Stimulated activated CD4-positive, alpha-beta T cell treated with anti-CD3 and anti-CD28 coated beads, Interleukin-4, amount 100 ng/mL, for 48 hours (primary cell): ENCODE results near the gene MEAF6.
A peak's percentile ranks its signal among the peaks of the same experiment; 100 is the strongest.

Source experiments
- DNase-seq, 2 donors: peaks; one replicate each; pipeline ENCODE4 v3.0.0-alpha.2; 2020; ENCODE audit warnings: low read depth in 2 of 2

The MEAF6 gene

DNA sequence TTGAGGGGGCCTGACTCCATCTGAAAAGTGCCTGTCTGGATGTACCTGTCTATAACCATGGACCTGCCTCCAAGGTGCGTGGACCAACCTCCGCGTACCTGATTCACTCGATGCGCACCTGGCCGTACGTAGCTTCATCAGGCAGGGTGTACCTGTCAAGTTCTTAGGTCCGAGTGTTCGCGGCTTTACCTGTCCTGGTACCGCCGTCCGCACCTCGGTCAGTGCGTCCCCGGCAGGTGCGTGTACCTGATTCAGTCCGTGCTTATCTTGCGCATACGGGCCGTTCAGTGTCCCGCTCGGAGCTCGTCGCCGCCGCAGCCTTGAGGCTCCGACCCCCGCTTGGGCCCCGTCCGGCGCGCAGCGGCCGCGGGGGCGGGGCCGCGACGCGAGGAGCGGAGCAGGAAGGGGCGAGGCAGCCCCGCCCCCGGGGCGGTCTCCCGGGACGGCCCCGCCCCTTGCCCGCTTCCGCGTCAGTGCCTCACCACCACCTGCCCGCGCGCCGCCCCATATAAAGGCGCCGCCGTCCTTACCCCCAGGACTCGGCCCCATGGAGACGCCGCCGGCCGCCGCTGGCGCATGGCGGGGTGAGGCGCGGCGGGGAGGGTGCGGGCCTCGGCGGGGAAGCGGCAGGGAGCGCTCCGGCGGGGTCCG lies 40.4 kb downstream of the MEAF6 start, which contains the start of gene ZC3H12A:
Gene ZC3H12A, plus strand, starts transcription at position 535 of the 651 bp plus-strand sequence. CDS start 917 bp downstream, outside the sequence.
- DNase-seq = peak; percentile 88 to 90

DNA sequence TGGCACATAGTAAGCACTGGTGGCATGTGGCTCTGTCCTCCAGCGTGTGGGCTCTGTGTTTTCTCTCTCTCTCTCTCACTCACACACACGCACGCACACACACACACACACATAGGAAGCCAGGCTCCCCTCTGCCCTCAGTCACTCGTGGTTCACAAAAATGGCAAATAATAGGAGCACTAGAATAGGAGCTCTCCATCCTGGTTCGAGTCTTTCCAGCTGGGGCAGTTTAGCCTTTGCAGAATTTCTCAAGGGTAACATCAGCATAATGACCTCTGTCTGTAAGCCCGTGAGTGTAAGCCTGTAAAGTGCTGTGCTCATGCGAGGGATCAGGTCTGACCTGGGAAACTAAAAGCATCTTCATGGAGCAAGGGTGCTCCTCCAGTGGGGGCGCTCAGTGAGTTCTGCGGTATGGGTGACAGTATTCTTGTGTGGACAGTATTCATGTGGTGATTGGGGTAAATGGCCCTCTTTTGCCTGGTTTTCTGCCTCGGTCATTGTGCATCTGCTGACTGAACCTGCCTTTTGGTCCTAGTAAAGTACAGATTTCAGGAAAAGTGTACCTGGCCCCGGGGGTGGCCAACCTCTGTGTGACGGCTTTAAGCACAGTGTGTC lies 41.0 kb downstream of the MEAF6 start:
- DNase-seq = no peak

DNA sequence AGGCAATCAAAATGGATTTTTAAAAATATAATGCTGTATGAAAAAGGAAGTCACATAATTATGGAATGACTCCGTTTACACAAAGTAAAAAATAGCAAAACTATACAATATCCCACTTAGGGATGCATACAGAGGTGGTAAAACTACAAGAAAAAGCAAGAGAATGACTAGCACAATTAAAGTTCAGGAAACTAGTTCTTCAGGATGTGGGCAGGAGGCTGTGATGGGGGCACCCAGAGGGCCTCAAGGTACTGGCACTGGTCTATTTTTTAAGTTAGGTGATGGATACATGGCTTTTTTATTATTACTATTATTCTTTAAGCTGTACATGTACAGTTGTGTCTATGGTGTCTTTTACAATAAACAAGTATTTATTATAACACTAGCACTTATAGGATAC lies 41.6 kb downstream of the MEAF6 start:
- DNase-seq = no peak

GRCh38 chr1:37472281-37472680 lies 42.3 kb downstream of the MEAF6 start:
- no peak for DNase-seq

- DNase-seq = no peak
Observed at GRCh38 chr1:37471345-37472231, 43.0 kb downstream of the MEAF6 start.

DNA sequence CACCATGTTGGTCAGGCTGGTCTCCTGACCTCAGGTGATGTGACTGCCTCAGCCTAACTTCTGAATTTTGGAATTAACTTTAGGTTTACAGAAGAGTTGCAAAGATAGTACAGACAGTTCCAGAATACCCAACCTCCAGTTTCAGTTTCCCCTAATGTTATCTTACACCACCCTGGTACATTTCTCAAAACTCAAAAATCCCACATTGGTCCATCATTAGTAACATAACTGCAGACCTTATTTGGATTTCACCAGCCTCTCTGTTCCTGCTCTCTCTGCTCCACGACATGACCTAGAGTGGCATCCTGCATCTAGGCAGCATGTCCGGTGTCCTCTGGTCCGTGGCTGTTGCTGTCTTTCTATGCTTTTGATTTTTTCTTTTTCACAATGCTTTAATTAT lies 45.2 kb downstream of the MEAF6 start:
- DNase-seq = no peak

- DNase-seq = no peak
Observed at GRCh38 chr1:37468037-37468436, 46.5 kb downstream of the MEAF6 start.

GRCh38 chr1:37465593-37466517 lies 48.7 kb downstream of the MEAF6 start:
- DNase-seq = no peak

DNA sequence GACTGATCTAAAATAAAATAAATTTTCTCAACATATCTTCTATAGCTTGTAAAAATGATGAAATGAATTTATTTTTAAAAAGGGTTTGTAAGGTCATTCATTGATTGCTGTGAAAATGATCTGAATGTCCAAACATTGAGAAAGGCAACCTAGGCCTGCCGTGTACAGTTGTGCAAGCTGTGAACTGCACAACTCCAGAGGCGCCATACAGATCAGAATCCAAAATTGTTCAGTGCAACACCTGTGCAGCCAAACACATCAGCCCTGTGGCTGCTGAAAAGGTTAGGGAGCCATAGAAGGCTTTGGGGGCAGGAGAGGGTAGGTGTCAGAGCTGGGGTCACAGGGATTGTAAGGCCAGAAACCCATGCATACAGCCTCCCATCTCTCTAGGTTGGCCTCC lies 50.1 kb downstream of the MEAF6 start:
- no peak for DNase-seq

DNA sequence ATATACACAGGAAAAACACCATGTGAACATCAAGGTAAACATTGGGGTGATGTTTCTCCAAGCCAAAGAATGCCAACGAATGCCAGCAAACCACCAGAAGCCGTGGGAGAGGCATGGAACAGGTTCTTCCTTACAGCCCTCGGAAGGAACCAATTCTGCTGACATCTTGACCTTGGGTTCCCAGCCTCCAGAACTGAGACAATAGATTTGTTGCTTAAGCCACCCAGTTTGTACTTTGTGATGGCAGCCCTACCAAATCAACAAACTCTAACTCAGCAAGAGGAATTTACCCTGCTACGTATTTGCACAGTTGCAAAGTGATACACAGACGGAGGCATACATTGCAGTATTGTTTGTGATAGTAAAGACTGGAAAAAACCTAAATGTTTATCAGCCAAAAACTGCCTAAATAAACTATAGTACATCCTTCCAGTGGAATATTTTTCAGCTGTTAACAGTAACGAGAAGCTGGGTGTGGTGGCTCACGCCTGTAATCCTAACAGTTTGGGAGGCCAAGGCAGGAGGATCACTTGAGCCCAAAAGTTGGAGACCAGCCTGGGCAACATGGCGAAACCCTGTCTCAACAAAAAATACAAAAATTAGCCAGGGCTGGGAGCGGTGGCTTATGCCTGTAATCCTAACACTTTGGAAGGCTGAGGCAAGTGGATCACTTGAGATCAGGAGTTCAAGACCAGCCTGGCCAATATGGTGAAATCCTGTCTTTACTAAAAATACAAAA lies 52.7 kb downstream of the MEAF6 start:
- DNase-seq = no peak

- DNase-seq = no peak
Observed at GRCh38 chr1:37458551-37458950, 56.0 kb downstream of the MEAF6 start.

DNA sequence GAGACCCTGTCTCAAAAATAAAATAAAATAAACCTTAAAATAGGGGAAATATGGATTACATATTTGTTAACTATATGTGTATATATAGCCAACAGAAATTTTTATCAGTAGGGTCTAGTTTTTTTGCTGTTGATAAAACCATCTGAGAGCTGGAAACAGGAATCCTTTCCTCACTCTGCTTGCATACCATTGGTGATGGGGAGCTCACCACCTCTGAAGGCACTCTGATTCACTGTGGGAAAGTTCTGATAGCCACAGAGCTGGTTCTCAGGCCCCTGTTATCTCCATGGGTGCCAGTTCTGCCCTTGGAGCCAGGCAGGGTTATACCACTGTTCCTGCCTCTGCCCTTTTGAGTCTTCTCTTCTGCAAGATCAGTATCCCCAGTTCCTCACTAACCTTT lies 58.0 kb downstream of the MEAF6 start:
- no peak for DNase-seq

DNA sequence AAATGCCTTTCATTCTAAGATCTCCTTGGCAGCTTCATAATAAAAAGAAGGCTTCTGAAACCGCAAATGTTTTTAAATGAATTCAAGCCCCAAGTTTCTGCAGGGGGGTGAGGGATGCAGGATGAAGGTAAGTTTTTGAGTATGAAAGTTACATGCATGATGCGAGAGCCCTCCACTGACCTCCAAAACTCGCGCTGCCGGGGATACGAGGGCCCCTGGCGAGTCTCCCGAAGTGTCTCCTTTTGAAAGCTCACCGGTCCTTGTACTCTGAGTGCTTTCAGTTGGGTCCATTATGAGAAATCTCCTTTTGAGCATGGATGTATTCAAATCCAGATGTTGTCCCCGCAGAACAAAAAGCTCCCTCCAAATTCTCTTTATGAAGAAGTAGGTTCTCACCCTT lies 59.0 kb downstream of the MEAF6 start:
- DNase-seq = no peak

DNA sequence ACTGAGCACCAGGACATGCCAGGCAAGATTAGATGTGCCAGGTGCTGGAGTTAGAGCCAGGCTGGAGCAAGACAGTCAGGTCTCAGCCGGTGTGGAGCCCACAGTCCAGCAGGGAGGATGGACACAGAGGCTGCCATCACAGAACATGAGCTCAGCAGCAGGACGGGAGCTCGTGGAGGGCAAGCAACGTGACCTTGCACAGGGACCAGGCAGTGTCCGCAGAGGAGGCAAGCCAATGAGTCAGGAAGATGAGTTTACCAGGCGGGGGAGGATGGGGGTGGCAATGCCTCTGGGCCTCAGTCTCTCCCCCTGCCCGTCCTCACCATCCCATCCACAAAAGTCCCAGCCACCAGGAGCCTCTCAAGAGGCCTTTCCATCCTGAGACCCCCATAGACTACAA lies 60.9 kb downstream of the MEAF6 start:
- no peak for DNase-seq

DNA sequence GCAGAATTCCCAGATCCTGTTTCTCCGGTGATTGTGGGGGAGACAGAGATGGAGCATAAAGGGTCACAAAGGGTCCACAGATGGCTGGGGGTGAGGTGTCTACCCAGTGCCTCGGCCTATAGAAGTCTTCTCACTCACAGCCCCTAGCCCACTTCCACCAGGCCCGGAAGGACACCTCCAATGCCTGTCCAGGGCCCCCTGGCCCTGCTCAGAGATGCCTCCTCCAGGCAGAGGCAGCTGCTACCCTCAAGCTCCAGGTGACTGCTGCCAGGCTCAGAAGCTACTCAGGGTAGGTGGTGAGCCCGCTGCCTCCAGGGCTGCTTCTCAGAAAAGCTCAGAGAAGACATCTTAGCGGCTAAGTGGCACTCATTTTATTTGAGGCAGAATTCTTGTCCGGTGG lies 62.1 kb downstream of the MEAF6 start:
- DNase-seq = no peak

DNA sequence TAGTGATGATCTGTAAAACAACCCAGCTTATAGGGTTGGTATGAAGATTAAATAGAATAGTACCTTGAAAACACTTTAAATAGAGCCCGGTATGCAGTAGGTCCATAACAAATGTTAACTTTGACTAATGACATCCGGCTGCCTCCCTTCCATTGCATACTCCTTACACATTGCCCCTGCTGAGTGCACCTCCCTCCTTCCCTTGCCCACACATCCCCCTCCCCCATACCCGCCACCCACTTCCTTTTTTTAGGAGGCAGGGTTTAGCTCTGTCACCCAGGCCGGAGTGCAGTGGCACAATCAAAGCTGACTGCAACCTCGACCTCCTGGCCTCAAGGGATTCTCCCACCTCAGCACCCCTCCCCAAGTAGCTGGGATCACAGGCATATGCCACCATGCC lies 64.6 kb downstream of the MEAF6 start:
- DNase-seq = peak in 1 of 2 donors; percentile 9

DNA sequence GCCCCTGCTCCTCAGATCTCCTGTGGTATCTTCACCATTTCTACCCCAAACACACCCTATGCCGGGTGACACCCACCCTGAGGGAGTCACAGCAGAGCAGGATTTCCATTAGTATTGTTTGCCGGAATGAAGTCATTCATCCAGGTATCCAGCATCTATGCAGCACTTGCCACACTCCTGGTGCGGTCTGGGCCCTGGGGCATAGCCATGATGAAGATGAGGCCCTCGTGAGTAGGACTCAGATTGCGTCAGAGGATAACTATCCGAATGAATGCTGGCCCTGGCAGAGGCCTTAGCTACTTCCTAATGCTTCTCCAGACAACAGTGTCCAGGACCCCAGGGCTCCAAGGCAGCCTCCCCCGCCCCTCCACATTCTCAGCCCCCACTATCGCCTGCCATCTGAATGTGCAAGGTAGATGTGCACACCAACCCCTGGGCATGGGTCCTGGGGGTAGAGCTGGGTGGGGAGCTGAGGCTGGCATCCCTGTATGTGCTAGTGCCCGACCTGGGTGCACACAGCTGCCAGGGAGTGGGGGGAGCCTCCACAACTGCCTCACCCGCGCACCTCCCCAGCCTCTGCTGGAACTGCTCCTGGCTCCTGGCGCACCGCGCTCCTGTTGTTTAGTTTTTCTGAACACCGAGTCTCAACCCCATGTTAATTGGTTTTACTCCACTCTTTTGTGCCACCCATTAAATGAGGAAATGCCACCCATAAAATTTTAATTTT lies 65.7 kb downstream of the MEAF6 start:
- no peak for DNase-seq

- no peak for DNase-seq
Observed at GRCh38 chr1:37448185-37448584, 66.4 kb downstream of the MEAF6 start.

DNA sequence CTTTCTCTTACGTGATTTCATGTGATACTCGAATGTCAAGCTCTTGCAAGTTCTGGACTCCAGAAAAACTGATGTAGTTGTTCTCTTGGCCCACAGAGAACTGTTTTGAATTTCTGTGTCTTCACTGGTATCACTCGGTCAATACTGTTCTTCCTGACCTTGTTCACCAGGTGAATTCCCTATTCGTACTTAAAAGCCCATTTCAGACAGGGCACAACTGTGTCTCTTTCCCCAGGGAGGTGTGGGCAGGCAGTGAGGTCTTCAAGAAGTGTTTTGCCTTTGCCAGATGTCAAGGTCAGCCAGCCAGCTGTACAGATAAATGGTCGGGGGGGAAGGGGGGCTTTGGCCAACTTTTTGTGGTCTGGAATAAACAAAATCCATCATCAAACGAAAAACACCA lies 67.7 kb downstream of the MEAF6 start:
- no peak for DNase-seq

GRCh38 chr1:37442644-37443043 lies 71.9 kb downstream of the MEAF6 start:
- no peak for DNase-seq
